ENCODE data around the gene STK39. TPM values are rescaled to one million over a fixed set of nuclear protein-coding genes. Genes with fewer than 3 reads are reported as not detected.
A peak's percentile ranks its signal among the peaks of the same experiment; 100 is the strongest.

Gene STK39
- total RNA-seq, 6 experiments from 2014 or later: 0.29 to 1.2 (median 0.60) TPM

- Histone ChIP-seq H3K27me3 (no peaks in the 10 kb centered on the region), H3K36me3 (no peaks in the 10 kb centered on the region), H3K4me1 (no peaks in the 10 kb centered on the region), H3K4me3 (no peak overlapping the region), H3K27ac (no peak overlapping the region), H3K9me3 (no peaks in the 10 kb centered on the region)
- ATAC-seq: no peak
- DNase-seq: no peak
- no peak for TF ChIP-seq POLR2A (IDR thresholded peaks at IDR 0.05)
- TF ChIP-seq, protein P1, sequence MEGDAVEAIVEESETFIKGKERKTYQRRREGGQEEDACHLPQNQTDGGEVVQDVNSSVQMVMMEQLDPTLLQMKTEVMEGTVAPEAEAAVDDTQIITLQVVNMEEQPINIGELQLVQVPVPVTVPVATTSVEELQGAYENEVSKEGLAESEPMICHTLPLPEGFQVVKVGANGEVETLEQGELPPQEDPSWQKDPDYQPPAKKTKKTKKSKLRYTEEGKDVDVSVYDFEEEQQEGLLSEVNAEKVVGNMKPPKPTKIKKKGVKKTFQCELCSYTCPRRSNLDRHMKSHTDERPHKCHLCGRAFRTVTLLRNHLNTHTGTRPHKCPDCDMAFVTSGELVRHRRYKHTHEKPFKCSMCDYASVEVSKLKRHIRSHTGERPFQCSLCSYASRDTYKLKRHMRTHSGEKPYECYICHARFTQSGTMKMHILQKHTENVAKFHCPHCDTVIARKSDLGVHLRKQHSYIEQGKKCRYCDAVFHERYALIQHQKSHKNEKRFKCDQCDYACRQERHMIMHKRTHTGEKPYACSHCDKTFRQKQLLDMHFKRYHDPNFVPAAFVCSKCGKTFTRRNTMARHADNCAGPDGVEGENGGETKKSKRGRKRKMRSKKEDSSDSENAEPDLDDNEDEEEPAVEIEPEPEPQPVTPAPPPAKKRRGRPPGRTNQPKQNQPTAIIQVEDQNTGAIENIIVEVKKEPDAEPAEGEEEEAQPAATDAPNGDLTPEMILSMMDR (IDR thresholded peaks at IDR 0.05): no peak
- WGBS (ENCODE audit: insufficient coverage, low coverage, low lambda C conversion rate, missing lambda C conversion rate): 40% methylated on average over 2 of the region's 2 CpGs
- intact Hi-C loops (cut with DNase I): no loop called here
These were observed 60.9 kb downstream of the STK39 start for GRCh38 chr2:168186452-168186851.

DNA sequence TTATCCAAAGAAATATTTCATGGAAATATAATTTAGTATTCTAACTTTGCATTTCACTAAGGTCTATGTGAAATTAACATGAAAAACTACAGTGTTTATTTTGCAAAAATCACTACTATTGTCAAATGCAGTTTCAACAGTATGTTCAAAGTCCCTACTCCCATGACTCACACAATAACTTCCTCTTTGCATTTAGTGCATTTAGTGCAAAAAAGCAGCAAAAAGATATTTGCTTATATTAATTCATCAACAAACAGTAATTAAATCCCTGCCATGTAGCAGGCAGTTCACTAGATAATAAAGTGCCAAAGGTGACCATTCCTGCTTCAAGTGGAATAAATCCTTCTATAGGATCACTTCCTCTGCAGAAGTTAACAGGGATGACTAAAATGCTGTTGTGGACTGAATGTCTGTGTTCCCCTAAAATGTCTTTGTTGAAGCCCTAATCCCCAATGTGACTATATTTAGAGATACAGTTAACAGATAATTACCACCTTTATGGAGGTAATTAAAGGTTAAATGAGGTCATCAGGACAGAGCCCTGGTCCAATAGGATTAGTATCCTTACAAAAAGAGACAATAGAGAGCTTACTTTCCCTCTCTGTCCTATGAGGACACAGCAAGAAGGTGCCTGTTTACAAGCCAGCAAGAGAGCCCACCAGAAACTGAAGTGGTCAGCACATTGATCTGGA lies 61.7 kb downstream of the STK39 start:
- ATAC-seq: peak in 1 of 4 donors; percentile 36
- Histone ChIP-seq H3K9me3 (no peaks in the 10 kb centered on the region), H3K36me3 (no peaks in the 10 kb centered on the region), H3K27ac (no peak overlapping the region), H3K4me3 (no peak overlapping the region), H3K4me1 (no peaks in the 10 kb centered on the region), H3K27me3 (no peaks in the 10 kb centered on the region)
- DNase-seq: no peak
- TF ChIP-seq POLR2A (IDR thresholded peaks at IDR 0.05): no peak
- TF ChIP-seq, protein P1 (IDR thresholded peaks at IDR 0.05): no peak
- intact Hi-C loops (cut with DNase I): no loop called here

- no peak overlapping the region for H3K27ac ChIP-seq
These were observed 62.5 kb downstream of the STK39 start for GRCh38 chr2:168184681-168185513.

GRCh38 chr2:168183308-168183997 lies 63.9 kb downstream of the STK39 start:
- Histone ChIP-seq H3K4me1 (no peaks in the 10 kb centered on the region), H3K36me3 (no peaks in the 10 kb centered on the region), H3K27me3 (no peaks in the 10 kb centered on the region), H3K4me3 (no peak overlapping the region), H3K27ac (no peak overlapping the region), H3K9me3 (no peaks in the 10 kb centered on the region)
- WGBS (ENCODE audit: insufficient coverage, low coverage, low lambda C conversion rate, missing lambda C conversion rate): 69% methylated on average over 3 of the region's 4 CpGs
- TF ChIP-seq, protein P1 (IDR thresholded peaks at IDR 0.05): no peak
- no peak for TF ChIP-seq POLR2A (IDR thresholded peaks at IDR 0.05)
- ATAC-seq (no peak), DNase-seq (no peak)
- intact Hi-C loops (cut with DNase I): no loop called here

More at GRCh38 chr2:168184681-168185513, 62.5 kb downstream of the STK39 start:
- Histone ChIP-seq H3K36me3 (no peaks in the 10 kb centered on the region), H3K9me3 (no peaks in the 10 kb centered on the region), H3K27me3 (no peaks in the 10 kb centered on the region), H3K4me3 (no peak overlapping the region), H3K4me1 (no peaks in the 10 kb centered on the region)
- TF ChIP-seq, protein P1 (IDR thresholded peaks at IDR 0.05): no peak
- no peak for TF ChIP-seq POLR2A (IDR thresholded peaks at IDR 0.05)
- 66% methylated on average over 4 of the region's 4 CpGs for WGBS (ENCODE audit: insufficient coverage, low coverage, low lambda C conversion rate, missing lambda C conversion rate)
- intact Hi-C loops (cut with DNase I): no loop called here
- DNase-seq (no peak), ATAC-seq (no peak)

Measured in right lobe of liver (tissue), 6 donors.